ENCODE results near the gene IDE. TPM values are rescaled to one million over a fixed set of nuclear protein-coding genes. Genes with fewer than 3 reads are reported as not detected.
"Not testable (repeated sequence)": the region's sequence is repeated elsewhere in the genome, so short reads cannot be mapped to it uniquely, and the experiment has no call there.

IDE gene
- total RNA-seq, 1 donor, result 11.6 TPM

GRCh38 chr10:92502296-92502808 lies 71.5 kb downstream of the IDE start:
- DNase-seq (ENCODE audit: low read depth in 2 of 3, low spot score in 2 of 3), result no peak

GRCh38 chr10:92493362-92493761 lies 80.5 kb downstream of the IDE start:
- no peak for DNase-seq (ENCODE audit: low read depth in 2 of 3, low spot score in 2 of 3)

GRCh38 chr10:92492748-92493240 lies 81.1 kb downstream of the IDE start:
- DNase-seq (ENCODE audit: low read depth in 2 of 3, low spot score in 2 of 3), result no peak

- DNase-seq (ENCODE audit: low read depth in 2 of 3, low spot score in 2 of 3), result no peak
Measured at GRCh38 chr10:92490387-92490786, 83.5 kb downstream of the IDE start.

- peak in 2 of 3 donors; percentile 61 to 79 for DNase-seq (ENCODE audit: low read depth in 2 of 3, low spot score in 2 of 3)
Measured at GRCh38 chr10:92486637-92487036, 87.3 kb downstream of the IDE start.

GRCh38 chr10:92483539-92483938 lies 90.4 kb downstream of the IDE start:
- no peak for DNase-seq (ENCODE audit: low read depth in 2 of 3, low spot score in 2 of 3)

GRCh38 chr10:92480413-92480812 lies 93.5 kb downstream of the IDE start:
- no peak for DNase-seq (ENCODE audit: low read depth in 2 of 3, low spot score in 2 of 3)

GRCh38 chr10:92479547-92479946 lies 94.3 kb downstream of the IDE start:
- no peak for DNase-seq (ENCODE audit: low read depth in 2 of 3, low spot score in 2 of 3)

- DNase-seq (ENCODE audit: low read depth in 2 of 3, low spot score in 2 of 3), result no peak
Measured at GRCh38 chr10:92478536-92478935, 95.4 kb downstream of the IDE start.

GRCh38 chr10:92475357-92475868 lies 98.5 kb downstream of the IDE start:
- no peak for DNase-seq (ENCODE audit: low read depth in 2 of 3, low spot score in 2 of 3)

- no peak for DNase-seq (ENCODE audit: low read depth in 2 of 3, low spot score in 2 of 3)
Measured at GRCh38 chr10:92470026-92470425, 103.9 kb downstream of the IDE start.

- no peak for DNase-seq (ENCODE audit: low read depth in 2 of 3, low spot score in 2 of 3)
Measured at GRCh38 chr10:92464364-92464763, 109.5 kb downstream of the IDE start.

GRCh38 chr10:92463582-92463981 lies 110.3 kb downstream of the IDE start:
- DNase-seq (ENCODE audit: low read depth in 2 of 3, low spot score in 2 of 3), result no peak

GRCh38 chr10:92454955-92455354 lies 118.9 kb downstream of the IDE start:
- not testable (repeated sequence) for DNase-seq (ENCODE audit: low read depth in 2 of 3, low spot score in 2 of 3)

- no peak for DNase-seq (ENCODE audit: low read depth in 2 of 3, low spot score in 2 of 3)
Measured at GRCh38 chr10:92452313-92452712, 121.6 kb downstream of the IDE start.

- no peak for DNase-seq (ENCODE audit: low read depth in 2 of 3, low spot score in 2 of 3)
Measured at GRCh38 chr10:92451431-92451830, 122.5 kb downstream of the IDE start.

GRCh38 chr10:92450896-92451295 lies 123.0 kb downstream of the IDE start:
- DNase-seq (ENCODE audit: low read depth in 2 of 3, low spot score in 2 of 3), result no peak

GRCh38 chr10:92440578-92440977 lies 133.3 kb downstream of the IDE start:
- DNase-seq (ENCODE audit: low read depth in 2 of 3, low spot score in 2 of 3), result no peak

- no peak for DNase-seq (ENCODE audit: low read depth in 2 of 3, low spot score in 2 of 3)
Measured at GRCh38 chr10:92438220-92438619, 135.7 kb downstream of the IDE start.

- DNase-seq (ENCODE audit: low read depth in 2 of 3, low spot score in 2 of 3), result no peak
Measured at GRCh38 chr10:92436611-92437010, 137.3 kb downstream of the IDE start.

- DNase-seq (ENCODE audit: low read depth in 2 of 3, low spot score in 2 of 3), result not testable (repeated sequence)
Measured at GRCh38 chr10:92436065-92436464, 137.8 kb downstream of the IDE start.

- no peak for DNase-seq (ENCODE audit: low read depth in 2 of 3, low spot score in 2 of 3)
Measured at GRCh38 chr10:92434385-92434784, 139.5 kb downstream of the IDE start.

GRCh38 chr10:92432596-92432995 lies 141.3 kb downstream of the IDE start:
- no peak for DNase-seq (ENCODE audit: low read depth in 2 of 3, low spot score in 2 of 3)
